ENCODE data around the gene ERVFRD-1.
"Not testable (repeated sequence)": the region's sequence is repeated elsewhere in the genome, so short reads cannot be mapped to it uniquely, and the experiment has no call there.

ERVFRD-1 gene

DNA sequence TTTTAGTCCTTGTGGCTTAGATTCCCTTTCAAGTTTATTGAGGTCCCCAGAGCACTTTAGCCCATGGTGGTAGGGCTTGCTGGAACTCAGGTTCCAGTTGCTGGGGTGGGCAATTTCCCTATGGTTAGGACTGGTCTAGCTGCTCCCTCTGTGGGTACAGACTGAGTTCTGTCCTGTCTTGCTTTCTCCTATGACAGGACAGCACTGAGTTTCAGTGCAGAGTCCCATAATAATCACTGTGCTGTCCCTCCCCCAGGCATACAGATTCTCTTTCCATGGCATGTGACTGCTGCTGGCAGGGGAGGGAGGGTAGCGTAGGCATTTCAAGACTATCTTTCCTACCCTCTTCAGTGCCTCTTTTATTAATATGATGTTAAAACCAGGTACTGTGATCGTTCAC, 17.1 kb upstream of the ERVFRD-1 start:
- DNase-seq (ENCODE audit: low read depth): no peak

GRCh38 chr6:11126876-11127275, 15.4 kb upstream of the ERVFRD-1 start:
- DNase-seq (ENCODE audit: low read depth): no peak

GRCh38 chr6:11123978-11124377, 12.5 kb upstream of the ERVFRD-1 start:
- no peak for DNase-seq (ENCODE audit: low read depth)

DNA sequence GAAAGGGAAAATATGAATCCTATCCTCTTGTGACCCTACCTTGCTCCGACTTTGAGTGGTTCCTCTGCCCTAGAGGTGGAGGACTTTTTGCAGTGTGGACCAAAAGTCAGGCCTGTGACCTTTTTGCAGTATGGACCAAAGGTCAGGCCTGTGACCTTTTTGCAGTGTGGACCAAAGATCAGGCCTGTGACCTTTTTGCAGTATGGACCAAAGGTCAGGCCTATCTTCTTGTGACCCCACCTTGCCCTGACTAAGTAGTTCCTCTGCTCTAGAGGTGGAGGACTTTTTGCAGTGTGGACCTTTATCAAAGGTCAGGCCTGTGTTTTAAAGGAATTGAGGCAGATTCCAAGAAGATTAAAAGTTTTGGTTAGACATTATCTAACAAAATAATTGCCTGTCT, 10.9 kb upstream of the ERVFRD-1 start:
- DNase-seq (ENCODE audit: low read depth): no peak

- no peak for DNase-seq (ENCODE audit: low read depth)
Observed at GRCh38 chr6:11121851-11122250, 10.3 kb upstream of the ERVFRD-1 start.

- DNase-seq (ENCODE audit: low read depth): no peak
Observed at GRCh38 chr6:11120271-11121005, 8.9 kb upstream of the ERVFRD-1 start.

- DNase-seq (ENCODE audit: low read depth): not testable (repeated sequence)
Observed at GRCh38 chr6:11115808-11116536, 4.4 kb upstream of the ERVFRD-1 start.

DNA sequence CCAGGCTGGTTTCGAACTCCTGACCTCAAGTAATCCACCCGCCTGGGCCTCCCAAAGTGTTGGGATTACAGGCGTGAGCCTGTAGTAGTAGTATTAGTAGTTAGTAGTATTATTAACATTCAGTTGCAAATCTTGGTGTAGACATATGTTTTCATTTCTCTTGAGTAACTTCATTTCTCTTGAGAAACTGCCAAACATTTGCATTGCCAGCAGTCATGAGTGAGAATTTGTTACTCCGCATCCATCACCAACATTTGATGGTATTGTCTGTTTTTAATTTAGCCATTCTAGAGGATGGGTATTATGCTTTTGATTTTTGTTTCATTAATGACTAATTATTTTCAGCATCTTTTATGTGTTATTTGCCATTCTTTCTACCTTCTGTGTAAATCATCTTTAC, 1.5 kb upstream of the ERVFRD-1 start:
- no peak for DNase-seq (ENCODE audit: low read depth)

DNA sequence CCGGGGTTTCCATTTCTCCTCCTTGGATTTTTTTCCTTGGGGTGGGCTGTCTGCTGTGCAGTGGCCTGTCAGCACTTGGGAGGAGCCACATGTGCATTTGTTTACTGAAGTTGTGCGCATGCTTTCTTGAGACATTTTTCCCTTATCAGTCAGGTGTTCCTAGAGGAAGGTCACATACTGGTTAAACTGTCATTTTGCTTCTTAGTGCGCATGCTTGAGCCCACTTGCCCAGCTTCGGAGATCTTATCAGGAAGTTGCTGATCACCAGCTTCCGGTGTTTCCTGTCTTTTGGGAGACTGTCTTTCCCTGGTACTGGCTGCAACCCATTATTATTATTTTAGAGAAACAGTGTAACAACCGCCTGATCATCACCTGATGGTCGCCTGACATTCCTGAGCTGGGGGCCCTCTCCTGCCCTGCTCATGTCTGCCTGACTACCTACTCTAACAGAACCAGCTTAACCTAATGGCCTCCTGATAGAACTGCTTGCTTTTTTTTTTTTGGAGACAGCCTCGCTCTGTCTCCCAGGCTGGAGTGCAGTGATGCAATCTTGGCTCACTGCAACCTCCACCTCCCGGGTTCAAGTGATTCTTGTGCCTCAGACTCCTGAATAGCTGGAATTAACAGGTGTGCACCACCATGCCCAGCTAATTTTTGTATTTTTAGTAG, 378 bp upstream of the ERVFRD-1 start:
- DNase-seq (ENCODE audit: low read depth): no peak

DNA sequence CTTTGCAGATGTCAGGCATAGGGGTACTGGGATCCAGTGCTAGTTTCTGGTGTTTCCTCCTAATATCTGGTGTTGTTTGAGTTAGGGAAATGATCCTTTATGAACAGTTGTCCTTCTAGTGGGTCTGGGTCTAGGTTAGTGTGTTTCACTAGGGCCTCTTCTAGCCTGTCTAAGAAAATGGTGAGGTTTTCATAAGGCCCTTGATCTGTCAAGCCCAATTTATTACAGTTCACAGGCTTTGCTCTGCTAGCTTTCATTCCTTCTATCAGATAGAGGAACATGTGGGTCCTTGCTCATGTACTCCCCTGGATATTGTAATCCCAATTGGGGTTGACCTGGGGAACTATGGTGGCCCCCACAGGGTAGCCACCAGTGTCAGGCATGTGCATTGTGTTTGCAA, 2.8 kb downstream of the ERVFRD-1 start:
- DNase-seq (ENCODE audit: low read depth): no peak

- DNase-seq (ENCODE audit: low read depth): no peak
Observed at GRCh38 chr6:11103065-11103464, 8.5 kb downstream of the ERVFRD-1 start.

GRCh38 chr6:11101417-11101816, 10.1 kb downstream of the ERVFRD-1 start:
- no peak for DNase-seq (ENCODE audit: low read depth)

GRCh38 chr6:11098004-11098403, 13.5 kb downstream of the ERVFRD-1 start:
- DNase-seq (ENCODE audit: low read depth): no peak

GRCh38 chr6:11097476-11097875, 14.0 kb downstream of the ERVFRD-1 start:
- no peak for DNase-seq (ENCODE audit: low read depth)

GRCh38 chr6:11096109-11096508, 15.4 kb downstream of the ERVFRD-1 start:
- DNase-seq (ENCODE audit: low read depth): no peak

GRCh38 chr6:11094941-11095340, 16.6 kb downstream of the ERVFRD-1 start:
- no peak for DNase-seq (ENCODE audit: low read depth)

- DNase-seq (ENCODE audit: low read depth): no peak
Observed at GRCh38 chr6:11094411-11094851, 17.1 kb downstream of the ERVFRD-1 start.

DNA sequence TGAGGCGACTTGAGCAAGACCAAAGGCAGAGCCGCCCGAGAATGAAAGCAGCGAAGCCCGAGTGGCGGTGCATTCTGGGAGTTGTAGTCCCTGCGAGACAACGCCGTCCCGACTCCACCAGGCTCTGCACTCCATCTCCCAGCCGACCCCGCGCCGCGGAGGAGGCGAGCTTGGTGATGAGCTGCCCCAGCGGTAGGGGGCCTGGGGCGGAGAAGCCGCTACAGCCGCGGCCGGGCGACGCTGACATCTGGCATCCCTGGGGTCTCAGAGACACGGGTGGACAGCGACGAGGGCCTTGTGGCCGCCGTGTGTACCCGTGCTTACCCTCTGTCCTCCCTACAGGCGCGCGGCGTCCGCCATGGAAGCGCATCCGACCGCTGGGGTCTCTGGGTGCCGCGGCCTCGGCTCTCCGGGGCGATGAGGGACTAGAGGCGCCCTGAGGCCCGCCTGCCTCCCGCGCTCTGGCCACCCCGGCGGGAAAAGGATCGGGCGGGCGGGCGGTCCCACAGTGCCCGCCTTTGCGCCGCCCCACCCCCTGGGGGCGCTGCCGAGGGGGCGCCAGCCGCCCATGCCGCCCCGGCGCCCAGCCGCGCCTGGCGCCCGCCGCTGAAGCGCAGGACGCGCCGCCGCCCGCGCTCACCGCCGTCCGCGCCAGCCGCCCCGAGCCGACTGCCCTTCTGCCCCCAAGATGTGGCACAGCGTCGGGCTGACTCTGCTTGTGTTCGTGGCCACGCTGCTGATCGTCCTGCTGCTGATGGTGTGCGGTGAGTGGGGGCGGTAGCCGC, 17.7 kb downstream of the ERVFRD-1 start, which contains the start of gene SMIM13:
TSS of gene SMIM13 (plus strand) at position 209 of the 785 bp plus-strand sequence. CDS start at position 689, 480 bp downstream.
- peak; percentile 92 for DNase-seq (ENCODE audit: low read depth)

- no peak for DNase-seq (ENCODE audit: low read depth)
Observed at GRCh38 chr6:11093376-11093625, 18.2 kb downstream of the ERVFRD-1 start.

- no peak for DNase-seq (ENCODE audit: low read depth)
Observed at GRCh38 chr6:11092668-11093375, 18.7 kb downstream of the ERVFRD-1 start.

DNA sequence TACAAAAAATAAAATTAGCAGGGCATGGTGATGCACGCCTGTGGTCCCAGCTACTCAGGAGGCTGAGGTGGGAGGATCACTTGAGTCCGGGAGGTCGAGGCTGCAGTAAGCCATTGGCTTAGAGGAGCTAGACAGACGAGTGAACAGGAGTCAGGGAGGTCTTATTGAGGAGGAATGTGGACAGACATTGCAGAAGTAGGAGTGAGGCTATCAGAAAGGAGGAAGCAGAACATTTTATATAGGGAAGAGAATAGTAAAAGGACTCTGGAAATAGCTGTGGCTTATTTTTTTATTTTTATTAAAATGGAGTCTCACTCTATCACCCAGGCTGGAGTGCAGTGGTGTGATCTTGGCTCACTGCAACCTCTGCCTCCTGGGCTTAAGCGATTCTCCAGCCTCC, 20.4 kb downstream of the ERVFRD-1 start:
- not testable (repeated sequence) for DNase-seq (ENCODE audit: low read depth)

DNA sequence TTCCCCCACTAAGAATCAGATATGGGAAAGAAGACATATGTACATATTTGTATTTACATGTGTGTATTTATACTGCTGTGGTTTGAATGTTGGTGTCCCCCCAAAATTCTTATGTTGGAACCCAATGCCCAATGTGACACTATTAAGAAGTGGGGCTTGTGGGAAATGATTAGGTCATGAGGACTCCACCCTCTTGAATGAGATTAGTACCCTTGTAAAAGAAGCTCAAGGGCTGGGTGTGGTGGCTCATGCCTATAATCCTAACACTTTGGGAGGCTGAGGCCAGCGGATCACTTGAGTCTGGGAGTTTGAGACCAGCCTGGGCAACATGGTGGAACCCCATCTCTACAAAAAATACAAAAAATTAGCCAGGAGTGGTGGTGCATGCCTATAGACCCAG, 21.8 kb downstream of the ERVFRD-1 start:
- no peak for DNase-seq (ENCODE audit: low read depth)
